ENCODE measurements around the gene ZP1. TPM values are rescaled to one million over a fixed set of nuclear protein-coding genes. Genes with fewer than 3 reads are reported as not detected.
A peak's percentile ranks its signal among the peaks of the same experiment; 100 is the strongest.

Gene ZP1
- total RNA-seq, 2 experiments from 2014 or later, result not detected

- Mint-ChIP-seq H3K27ac (peak overlapping the region; percentile 94), H3K4me1 (peaks cover 36% of the 10 kb centered on the region), H3K4me3 (peak overlapping the region; percentile 94), H3K27me3 (peaks cover 6% of the 10 kb centered on the region), H3K9me3 (ENCODE audit: low read depth) (no peaks in the 10 kb centered on the region), H3K36me3 (peaks cover 17% of the 10 kb centered on the region)
- ATAC-seq (peak; percentile 67), DNase-seq (peak; percentile 91)
- CTCF ChIA-PET, result interaction anchor here (0.8 to 5.8 kb wide), 25 partner anchors 9 to 272 kb away, joined by 3 to 38 read pairs (median 4); partner anchors contain the start of genes PRPF19 and TMEM132A
Observed at GRCh38 chr11:60915248-60915914, 48.0 kb downstream of the ZP1 start.

- CTCF ChIA-PET, result interaction anchor here (1.1 to 5.8 kb wide), 3 partner anchors 11 to 271 kb away, joined by 4 to 38 read pairs (median 12); partner anchors contain the start of gene PRPF19
Observed at GRCh38 chr11:60916669-60917206, 49.4 kb downstream of the ZP1 start.

DNA sequence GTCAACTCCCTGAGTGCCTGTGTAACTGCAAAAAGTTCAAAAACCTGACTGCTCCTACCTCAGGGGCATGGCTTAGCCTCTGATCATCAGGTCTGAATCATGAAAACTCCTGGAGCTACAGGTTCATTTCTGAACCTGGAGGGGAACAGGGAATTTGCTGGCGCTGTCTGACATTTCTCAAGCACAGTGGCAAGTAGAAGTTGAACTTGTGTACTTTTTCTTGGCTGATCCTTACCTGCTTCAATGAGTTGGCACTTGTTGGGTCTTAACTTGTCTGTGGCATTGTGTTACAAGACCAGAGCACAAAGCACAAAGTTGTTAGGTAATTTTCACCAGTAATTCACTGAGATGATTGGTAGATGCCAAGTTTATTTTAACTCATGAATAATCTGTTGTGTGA lies 49.9 kb downstream of the ZP1 start:
- Mint-ChIP-seq H3K4me1 (peaks cover 28% of the 10 kb centered on the region), H3K27ac (peak overlapping the region; percentile 16), H3K27me3 (no peaks in the 10 kb centered on the region), H3K4me3 (no peak overlapping the region), H3K9me3 (ENCODE audit: low read depth) (no peaks in the 10 kb centered on the region), H3K36me3 (peaks cover 30% of the 10 kb centered on the region)
- CTCF ChIA-PET, result interaction anchor here (1.1 kb wide), 1 partner anchor 11 kb away, joined by 4 read pairs; the partner anchor contains the start of gene PRPF19
- ATAC-seq (no peak), DNase-seq (no peak)

More at GRCh38 chr11:60916669-60917206, 49.4 kb downstream of the ZP1 start:
- Mint-ChIP-seq H3K27me3 (peaks cover 2% of the 10 kb centered on the region), H3K4me1 (peaks cover 33% of the 10 kb centered on the region), H3K4me3 (no peak overlapping the region), H3K27ac (peak overlapping the region; percentile 16), H3K36me3 (peaks cover 28% of the 10 kb centered on the region), H3K9me3 (ENCODE audit: low read depth) (no peaks in the 10 kb centered on the region)
- no peak for DNase-seq
- no peak for ATAC-seq

- Mint-ChIP-seq H3K4me3 (no peak overlapping the region), H3K27ac (no peak overlapping the region), H3K9me3 (ENCODE audit: low read depth) (no peaks in the 10 kb centered on the region), H3K4me1 (peaks cover 18% of the 10 kb centered on the region), H3K27me3 (peaks cover 3% of the 10 kb centered on the region), H3K36me3 (peaks cover 36% of the 10 kb centered on the region)
- no peak for ATAC-seq
- DNase-seq, result no peak
- CTCF ChIA-PET, result interaction anchor here (0.7 to 1.1 kb wide), 5 partner anchors 12 to 352 kb away, joined by 3 to 5 read pairs (median 4); partner anchors contain the start of gene PRPF19
Observed at GRCh38 chr11:60918251-60918938, 51.1 kb downstream of the ZP1 start.

- peaks cover 4% of the 10 kb centered on the region for H3K27me3 Mint-ChIP-seq
- peaks cover 16% of the 10 kb centered on the region for H3K4me1 Mint-ChIP-seq
- no peaks in the 10 kb centered on the region for H3K9me3 Mint-ChIP-seq (ENCODE audit: low read depth)
- CTCF ChIA-PET, result interaction anchor here (0.7 to 1.0 kb wide), 4 partner anchors 20 to 352 kb away, joined by 3 to 5 read pairs (median 4); no protein-coding TSS in a partner anchor
- ATAC-seq, result no peak
- H3K27ac Mint-ChIP-seq, result no peak overlapping the region
- no peak for DNase-seq
- H3K36me3 Mint-ChIP-seq, result peaks cover 38% of the 10 kb centered on the region
- no peak overlapping the region for H3K4me3 Mint-ChIP-seq
Observed at GRCh38 chr11:60918939-60919265, 51.6 kb downstream of the ZP1 start.

- Mint-ChIP-seq H3K4me3 (no peak overlapping the region), H3K27ac (no peak overlapping the region), H3K9me3 (ENCODE audit: low read depth) (no peaks in the 10 kb centered on the region), H3K36me3 (peaks cover 36% of the 10 kb centered on the region), H3K4me1 (peaks cover 17% of the 10 kb centered on the region), H3K27me3 (peaks cover 8% of the 10 kb centered on the region)
- CTCF ChIA-PET, result interaction anchor here (0.8 to 1.6 kb wide), 4 partner anchors 20 to 351 kb away, joined by 3 to 4 read pairs (median 4); no protein-coding TSS in a partner anchor
- ATAC-seq (no peak), DNase-seq (no peak)
Observed at GRCh38 chr11:60919320-60919719, 52.0 kb downstream of the ZP1 start.

- Mint-ChIP-seq H3K9me3 (ENCODE audit: low read depth) (no peaks in the 10 kb centered on the region), H3K27me3 (peaks cover 9% of the 10 kb centered on the region), H3K4me1 (peaks cover 20% of the 10 kb centered on the region), H3K4me3 (no peak overlapping the region), H3K27ac (no peak overlapping the region), H3K36me3 (peaks cover 36% of the 10 kb centered on the region)
- no peak for ATAC-seq
- DNase-seq, result no peak
- CTCF ChIA-PET, result interaction anchor here (1.6 kb wide), 1 partner anchor 267 kb away, joined by 4 read pairs; no protein-coding TSS in a partner anchor
Observed at GRCh38 chr11:60919956-60920355, 52.6 kb downstream of the ZP1 start.

DNA sequence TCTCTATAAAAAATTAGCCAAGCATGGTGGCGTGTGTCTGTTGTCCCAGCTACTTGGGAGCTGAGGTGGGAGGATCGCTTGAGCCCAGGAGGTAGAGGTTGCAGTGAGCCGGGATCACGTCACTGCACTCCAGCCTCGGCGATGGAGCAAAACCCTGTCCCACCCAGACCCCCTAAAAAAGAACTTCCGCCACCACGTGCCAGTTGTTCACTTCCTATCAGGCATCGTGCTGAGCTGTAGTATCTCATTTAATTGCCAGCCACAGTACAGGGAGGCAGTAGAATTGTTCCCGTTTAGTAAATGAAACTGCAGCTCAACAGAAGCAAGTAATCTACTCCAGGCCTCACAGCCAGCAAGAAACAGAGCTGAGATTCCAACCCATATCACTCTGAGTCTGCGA lies 53.9 kb downstream of the ZP1 start:
- DNase-seq (no peak), ATAC-seq (no peak)
- Mint-ChIP-seq H3K27ac (no peak overlapping the region), H3K9me3 (ENCODE audit: low read depth) (no peaks in the 10 kb centered on the region), H3K4me3 (no peak overlapping the region), H3K27me3 (peaks cover 22% of the 10 kb centered on the region), H3K4me1 (peaks cover 19% of the 10 kb centered on the region), H3K36me3 (peaks cover 34% of the 10 kb centered on the region)
- CTCF ChIA-PET, result no interaction called here

DNA sequence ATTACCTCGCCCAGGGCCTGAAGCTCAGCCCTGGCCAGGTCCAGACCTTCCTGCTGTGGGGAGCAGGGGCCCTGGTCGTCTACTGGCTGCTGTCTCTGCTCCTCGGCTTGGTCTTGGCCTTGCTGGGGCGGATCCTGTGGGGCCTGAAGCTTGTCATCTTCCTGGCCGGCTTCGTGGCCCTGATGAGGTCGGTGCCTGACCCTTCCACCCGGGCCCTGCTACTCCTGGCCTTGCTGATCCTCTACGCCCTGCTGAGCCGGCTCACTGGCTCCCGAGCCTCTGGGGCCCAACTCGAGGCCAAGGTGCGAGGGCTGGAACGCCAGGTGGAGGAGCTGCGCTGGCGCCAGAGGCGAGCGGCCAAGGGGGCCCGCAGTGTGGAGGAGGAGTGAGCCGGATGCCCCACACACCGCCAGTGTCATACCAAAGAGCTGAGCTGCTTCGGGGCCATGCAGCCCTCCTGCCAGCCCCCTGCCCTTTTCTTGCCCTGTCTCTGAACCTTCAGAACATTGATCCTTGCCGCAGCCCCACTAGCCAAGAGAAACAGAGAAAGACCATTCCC lies 54.5 kb downstream of the ZP1 start:
- H3K9me3 Mint-ChIP-seq (ENCODE audit: low read depth), result no peaks in the 10 kb centered on the region
- peaks cover 15% of the 10 kb centered on the region for H3K4me1 Mint-ChIP-seq
- DNase-seq, result no peak
- CTCF ChIA-PET, result no interaction called here
- H3K4me3 Mint-ChIP-seq, result no peak overlapping the region
- H3K27me3 Mint-ChIP-seq, result peaks cover 28% of the 10 kb centered on the region
- no peak for ATAC-seq
- H3K36me3 Mint-ChIP-seq, result peaks cover 34% of the 10 kb centered on the region
- H3K27ac Mint-ChIP-seq, result no peak overlapping the region

GRCh38 chr11:60922906-60923305 lies 55.6 kb downstream of the ZP1 start:
- no peaks in the 10 kb centered on the region for H3K9me3 Mint-ChIP-seq (ENCODE audit: low read depth)
- peaks cover 32% of the 10 kb centered on the region for H3K27me3 Mint-ChIP-seq
- no peak overlapping the region for H3K27ac Mint-ChIP-seq
- CTCF ChIA-PET, result no interaction called here
- H3K4me1 Mint-ChIP-seq, result peaks cover 12% of the 10 kb centered on the region
- no peak overlapping the region for H3K4me3 Mint-ChIP-seq
- no peak for DNase-seq
- no peak for ATAC-seq
- peaks cover 32% of the 10 kb centered on the region for H3K36me3 Mint-ChIP-seq

GRCh38 chr11:60923326-60923725 lies 56.0 kb downstream of the ZP1 start:
- DNase-seq, result no peak
- CTCF ChIA-PET, result interaction anchor here (0.9 to 1.1 kb wide), 3 partner anchors 8 to 92 kb away, joined by 3 to 4 read pairs (median 3); no protein-coding TSS in a partner anchor
- H3K4me3 Mint-ChIP-seq, result no peak overlapping the region
- no peaks in the 10 kb centered on the region for H3K9me3 Mint-ChIP-seq (ENCODE audit: low read depth)
- peaks cover 32% of the 10 kb centered on the region for H3K27me3 Mint-ChIP-seq
- no peak overlapping the region for H3K27ac Mint-ChIP-seq
- H3K36me3 Mint-ChIP-seq, result peaks cover 32% of the 10 kb centered on the region
- no peak for ATAC-seq
- peaks cover 12% of the 10 kb centered on the region for H3K4me1 Mint-ChIP-seq

DNA sequence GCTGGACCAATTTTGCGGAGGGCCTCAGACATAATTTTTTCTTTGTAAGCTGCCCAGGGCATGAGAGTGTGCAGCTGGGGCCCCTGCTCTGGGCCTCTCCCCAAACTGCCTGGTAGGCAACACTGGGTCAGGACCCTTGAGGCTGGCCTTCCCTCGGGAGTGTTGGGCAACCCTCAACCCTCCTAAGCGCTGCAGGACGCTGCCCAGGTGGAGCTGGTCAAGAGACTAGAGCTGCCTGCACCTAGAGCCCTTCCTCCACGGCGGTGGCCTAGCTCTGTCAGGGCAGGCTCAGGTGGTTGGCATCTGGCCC lies 56.4 kb downstream of the ZP1 start:
- no peaks in the 10 kb centered on the region for H3K9me3 Mint-ChIP-seq (ENCODE audit: low read depth)
- peak overlapping the region; percentile 21 for H3K4me3 Mint-ChIP-seq
- CTCF ChIA-PET, result interaction anchor here (0.9 to 1.1 kb wide), 3 partner anchors 8 to 93 kb away, joined by 3 to 4 read pairs (median 3); no protein-coding TSS in a partner anchor
- DNase-seq, result no peak
- H3K36me3 Mint-ChIP-seq, result peaks cover 32% of the 10 kb centered on the region
- peaks cover 32% of the 10 kb centered on the region for H3K27me3 Mint-ChIP-seq
- H3K4me1 Mint-ChIP-seq, result peaks cover 12% of the 10 kb centered on the region
- H3K27ac Mint-ChIP-seq, result no peak overlapping the region
- no peak for ATAC-seq
